BJ (cell line): ENCODE measurements around the gene POLH. TPM values are rescaled to one million over a fixed set of nuclear protein-coding genes. Genes with fewer than 3 reads are reported as not detected.
"Not testable (repeated sequence)": the region's sequence is repeated elsewhere in the genome, so short reads cannot be mapped to it uniquely, and the experiment has no call there.

ENCODE experiments used
- CTCF ChIA-PET: fragments of 350-600 bp; formaldehyde crosslinking; extraction: SDS; loops from one replicate; lab custom pipeline; 2021; ENCODE audit warnings: antibody characterized with exemption, inconsistent platforms; lab: Yijun Ruan, JAX
- POLR2A ChIA-PET: fragments of 300-600 bp; sonication (Branson Sonifier 250); formaldehyde crosslinking; extraction: SDS; loops from one replicate; lab custom pipeline; 2021; ENCODE audit warnings: antibody characterized with exemption; lab: Charles Lee
- DNase-seq: peaks from one replicate; pipeline ENCODE4 v3.0.0-alpha.2; 2011; ENCODE audit warnings: low read depth
- H3K27me3 ChIP-seq: 2 replicates; pipeline ENCODE4 v1.6.0; 2011; ENCODE audit warnings: low read length; ENCODE audit not compliant: control insufficient read depth, insufficient read depth
- H3K36me3 ChIP-seq: 2 replicates; pipeline ENCODE4 v1.5.1; 2011; ENCODE audit warnings: low read length; ENCODE audit not compliant: control insufficient read depth, insufficient read depth
- H3K4me3 ChIP-seq: 2 replicates; pipeline ENCODE4 v1.5.1; 2011; ENCODE audit warnings: low read depth, mild to moderate bottlenecking, control low read depth, low read length
- polyA minus RNA-seq: library from RNA; depleted of rRNA, polyadenylated mRNA; stranded (reverse); fragments of >200 nt; gene quantifications from 2 replicates; pipeline ENCODE4 v1.2.3, GENCODE V29; 2011; rRNA and poly(A)+ RNA removed
- polyA plus RNA-seq: library from polyadenylated mRNA; depleted of rRNA; stranded (reverse); fragments of >200 nt; gene quantifications from 2 replicates; pipeline ENCODE4 v1.2.3, GENCODE V29; 2011; rRNA removed
- TF ChIP-seq, protein P1 (sequence below): IDR thresholded peaks from 2 replicates; pipeline ENCODE4 v1.5.1; 2011; ENCODE audit warnings: low read depth, mild to moderate bottlenecking, control low read depth, inconsistent platforms, low read length, moderate library complexity; ENCODE audit not compliant: insufficient read depth

The POLH gene
- polyA plus RNA-seq (19.6 and 26.8 TPM in 2 replicates), polyA minus RNA-seq (15.6 and 21.8 TPM in 2 replicates)

GRCh38 chr6:43575772-43576551, at the start of gene POLH, which contains the start of gene XPO5:
TSS of gene POLH (plus strand) at chr6:43576185. CDS start at chr6:43582320, 6,135 bp downstream.
TSS of gene XPO5 (minus strand) at chr6:43576038. CDS start at chr6:43575864, 174 bp downstream.
- ChIA-PET CTCF (no interaction called here), POLR2A (interaction anchor here (0.7 kb wide), 1 partner anchor 394 kb away, joined by 22 read pairs; the partner anchor contains the start of gene CUL9)
- no peaks in the 10 kb centered on the region for H3K27me3 ChIP-seq
- peak; percentile 63 for DNase-seq
- peak within 1 kb of the TSS; percentile 96 for H3K4me3 ChIP-seq
- TF ChIP-seq, protein P1, sequence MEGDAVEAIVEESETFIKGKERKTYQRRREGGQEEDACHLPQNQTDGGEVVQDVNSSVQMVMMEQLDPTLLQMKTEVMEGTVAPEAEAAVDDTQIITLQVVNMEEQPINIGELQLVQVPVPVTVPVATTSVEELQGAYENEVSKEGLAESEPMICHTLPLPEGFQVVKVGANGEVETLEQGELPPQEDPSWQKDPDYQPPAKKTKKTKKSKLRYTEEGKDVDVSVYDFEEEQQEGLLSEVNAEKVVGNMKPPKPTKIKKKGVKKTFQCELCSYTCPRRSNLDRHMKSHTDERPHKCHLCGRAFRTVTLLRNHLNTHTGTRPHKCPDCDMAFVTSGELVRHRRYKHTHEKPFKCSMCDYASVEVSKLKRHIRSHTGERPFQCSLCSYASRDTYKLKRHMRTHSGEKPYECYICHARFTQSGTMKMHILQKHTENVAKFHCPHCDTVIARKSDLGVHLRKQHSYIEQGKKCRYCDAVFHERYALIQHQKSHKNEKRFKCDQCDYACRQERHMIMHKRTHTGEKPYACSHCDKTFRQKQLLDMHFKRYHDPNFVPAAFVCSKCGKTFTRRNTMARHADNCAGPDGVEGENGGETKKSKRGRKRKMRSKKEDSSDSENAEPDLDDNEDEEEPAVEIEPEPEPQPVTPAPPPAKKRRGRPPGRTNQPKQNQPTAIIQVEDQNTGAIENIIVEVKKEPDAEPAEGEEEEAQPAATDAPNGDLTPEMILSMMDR, result peak; percentile 35; the same call in 1 of the 2 replicates
- H3K36me3 ChIP-seq, result peaks cover 4% of the 10 kb centered on the region; the same call in 1 of the 2 replicates

DNA sequence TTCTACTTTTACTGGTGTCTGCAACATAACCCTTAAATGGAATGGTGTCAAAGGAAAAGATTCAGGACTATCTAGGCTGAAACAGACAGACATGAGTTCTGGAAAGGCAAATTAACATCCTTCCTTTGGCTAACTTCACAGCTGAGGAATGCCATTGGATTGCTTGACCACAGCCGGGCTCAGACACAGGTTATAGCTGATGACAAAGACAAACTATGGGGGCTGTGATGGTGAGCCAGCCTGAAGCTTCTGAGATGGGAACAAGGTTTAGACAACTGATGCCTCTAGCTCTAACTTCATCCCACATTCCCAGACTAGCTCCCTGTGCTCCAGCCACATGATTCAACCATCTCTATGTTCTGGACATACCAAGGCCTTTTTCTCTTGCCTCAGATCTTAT, 43.8 kb upstream of the POLH start:
- TF ChIP-seq, protein P1, result no peak
- DNase-seq, result no peak
- Histone ChIP-seq H3K27me3 (no peaks in the 10 kb centered on the region), H3K4me3 (no peak overlapping the region), H3K36me3 (peaks cover 11% of the 10 kb centered on the region; the same call in 1 of the 2 replicates)
- POLR2A ChIA-PET, result no interaction called here
- CTCF ChIA-PET, result interaction anchor here (1.1 to 1.7 kb wide), 3 partner anchors 15 to 36 kb away, joined by 3 to 5 read pairs (median 4); no protein-coding TSS in a partner anchor

- H3K27me3 ChIP-seq, DNase-seq, H3K4me3 ChIP-seq, POLR2A ChIA-PET, H3K36me3 ChIP-seq: not testable (repeated sequence)
- CTCF ChIA-PET, result interaction anchor here (1.2 kb wide), 1 partner anchor 84 kb away, joined by 3 read pairs; the partner anchor contains the start of gene DLK2
Measured at GRCh38 chr6:43538986-43539385, 37.0 kb upstream of the POLH start.

GRCh38 chr6:43539409-43539808, 36.6 kb upstream of the POLH start:
- not testable (repeated sequence) for H3K36me3 ChIP-seq

GRCh38 chr6:43540507-43540906, 35.5 kb upstream of the POLH start:
- ChIA-PET CTCF (no interaction called here), POLR2A (no interaction called here)
- TF ChIP-seq, protein P1, result no peak
- no peak for DNase-seq
- no peaks in the 10 kb centered on the region for H3K27me3 ChIP-seq
- no peak overlapping the region for H3K4me3 ChIP-seq
- H3K36me3 ChIP-seq, result peaks cover 2% of the 10 kb centered on the region

More at GRCh38 chr6:43539409-43539808, 36.6 kb upstream of the POLH start:
- POLR2A ChIA-PET, CTCF ChIA-PET, DNase-seq, H3K27me3 ChIP-seq, H3K4me3 ChIP-seq: not testable (repeated sequence)

DNA sequence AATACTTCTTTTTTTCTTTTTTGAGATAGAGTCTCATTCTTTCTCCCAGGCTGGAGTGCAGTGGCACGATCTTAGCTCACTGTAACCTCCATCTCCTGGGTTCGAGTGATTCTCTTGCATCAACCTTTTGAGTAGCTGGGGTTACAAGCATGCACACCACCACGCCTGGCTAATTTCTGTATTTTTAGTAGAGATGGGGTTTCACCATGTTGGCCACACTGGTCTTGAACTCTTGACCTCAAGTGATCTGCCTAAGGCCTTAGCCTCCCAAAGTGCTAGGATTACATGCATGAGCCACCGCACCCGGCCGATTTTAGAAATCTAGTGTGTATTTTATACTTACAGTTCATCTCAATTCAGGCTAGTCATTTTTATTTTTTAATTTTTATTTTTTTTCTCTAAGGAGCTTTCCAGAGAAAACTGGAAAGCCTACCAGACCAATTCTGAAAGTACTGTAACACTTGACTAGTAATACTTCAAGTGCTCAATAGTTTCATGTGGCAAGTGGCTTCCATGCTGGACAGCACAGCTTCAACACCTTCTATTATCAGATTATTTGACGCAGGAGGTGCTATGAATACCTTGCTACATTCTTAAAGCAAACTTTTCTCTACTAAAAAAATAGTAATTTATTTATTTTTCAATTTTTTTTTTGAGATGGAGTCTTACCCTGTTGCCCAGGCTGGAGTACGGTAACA, 34.1 kb upstream of the POLH start:
- CTCF ChIA-PET, result no interaction called here
- TF ChIP-seq, protein P1, result no peak
- POLR2A ChIA-PET, result no interaction called here
- peaks cover 3% of the 10 kb centered on the region for H3K36me3 ChIP-seq
- no peaks in the 10 kb centered on the region for H3K27me3 ChIP-seq
- DNase-seq, result no peak
- H3K4me3 ChIP-seq, result no peak overlapping the region
